Left cardiac atrium (tissue), 4 donors: Measurements from ENCODE around the gene AFAP1L1. TPM values are rescaled to one million over a fixed set of nuclear protein-coding genes. Genes with fewer than 3 reads are reported as not detected.
"Not testable (repeated sequence)": the region's sequence is repeated elsewhere in the genome, so short reads cannot be mapped to it uniquely, and the experiment has no call there.

ENCODE experiments used
- ATAC-seq, 2 donors: fragments of 200-7000 bp; cut with Tn5 transposase; one replicate each; pipeline ENCODE4 v1.9.1; 2020; ENCODE audit warnings: mild to moderate bottlenecking in 2 of 2, moderate library complexity in 2 of 2
- DNase-seq: peaks from one replicate; pipeline ENCODE4 v3.0.0-alpha.2; 2020
- intact Hi-C, 2 donors: fragments of 100-400 bp; cut with DNase I; formaldehyde crosslinking; loops; one replicate each; pipeline versions ENCODE4 v1.14.1 to v1.15.1; 2022 to 2023
- total RNA-seq, 2 donors: library from RNA; stranded (reverse); fragmentation: NEBNext Ultra II Directional; extraction: Animal tissue kit (Norgen Biotek cat#: 25700); gene quantifications; one replicate each; pipeline ENCODE4 v1.2.1, GENCODE V29; 2021
- donor health status: DM: no; HTN: yes; CAD: no.
- donor health status: DM: no; HTN: yes; CAD: no; lungs with severe emphysema.
- donor health status: DM: yes; HTN: yes; CAD: no.
- donor health status: Dilated cardiomyopathy.

Gene AFAP1L1
- total RNA-seq, 2 donors from 2014 or later, result 32.8 to 38.6 TPM

GRCh38 chr5:149376711-149377447 is 105.2 kb downstream of the AFAP1L1 start:
- DNase-seq (no peak), ATAC-seq (no peak)
- intact Hi-C loops, result no loop called here

DNA sequence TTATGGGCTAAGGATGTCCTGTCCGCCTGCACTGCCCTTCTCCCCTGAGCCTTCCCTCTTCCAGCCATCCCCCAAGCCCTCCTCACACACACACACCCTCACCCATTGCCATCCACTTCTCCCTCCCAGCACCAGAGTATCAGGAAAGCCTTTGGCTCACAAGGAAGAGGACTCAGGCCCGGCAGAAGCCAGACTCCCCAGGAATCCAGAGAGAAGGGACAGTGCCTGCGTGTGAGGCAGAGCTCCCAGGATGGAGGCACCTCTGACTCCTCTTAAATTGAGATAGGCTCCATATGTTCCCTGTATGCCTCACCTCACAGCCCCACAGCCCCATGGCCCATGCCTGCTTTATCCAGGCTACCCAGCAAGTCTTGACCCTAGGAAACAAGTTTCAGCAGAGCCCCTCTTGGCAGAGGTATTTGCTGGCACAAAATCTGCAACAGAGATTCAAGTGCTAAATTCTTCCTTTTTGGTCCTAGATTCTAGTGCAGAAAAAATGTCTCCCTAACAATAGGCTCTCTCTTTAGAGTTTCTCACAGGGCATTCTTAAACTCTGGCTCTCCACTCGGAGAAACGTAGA is 106.7 kb downstream of the AFAP1L1 start:
- intact Hi-C loops, result no loop called here
- no peak for ATAC-seq
- no peak for DNase-seq

DNA sequence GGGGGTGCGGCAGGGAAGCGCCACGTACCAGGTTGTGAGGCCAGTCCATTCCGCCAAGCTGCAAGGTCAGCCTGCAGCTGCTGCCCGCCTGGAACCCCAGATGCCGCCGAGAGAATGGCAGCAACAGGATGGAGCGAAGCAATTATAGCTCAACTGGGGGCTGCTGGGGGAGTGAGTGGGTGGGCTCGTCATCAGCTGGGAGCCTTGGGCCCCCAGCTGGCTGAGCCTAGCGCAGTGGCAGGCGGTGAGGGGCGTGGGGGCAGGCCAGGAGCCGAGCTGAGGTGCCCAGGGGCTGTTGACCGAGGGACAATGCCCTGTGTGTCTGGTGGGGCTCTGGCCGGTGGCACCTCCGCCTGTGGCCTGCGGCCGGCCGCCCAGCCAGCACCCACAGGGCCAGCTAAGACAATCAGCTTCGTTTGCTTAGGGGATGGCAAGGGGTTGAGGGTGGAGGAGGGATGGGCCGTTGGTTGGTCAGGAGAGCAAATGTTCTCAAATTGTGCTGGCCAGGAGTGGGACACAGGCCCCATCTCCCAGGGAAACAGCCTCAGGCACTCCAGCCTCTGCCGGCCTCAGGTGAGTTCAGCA is 107.6 kb downstream of the AFAP1L1 start, which contains the start of gene IL17B:
Gene IL17B (minus strand): TSS at position 116 of the 585 bp plus-strand sequence. CDS start 67 bp downstream, at position 49.
- intact Hi-C loops, result no loop called here
- DNase-seq, result no peak
- no peak for ATAC-seq

DNA sequence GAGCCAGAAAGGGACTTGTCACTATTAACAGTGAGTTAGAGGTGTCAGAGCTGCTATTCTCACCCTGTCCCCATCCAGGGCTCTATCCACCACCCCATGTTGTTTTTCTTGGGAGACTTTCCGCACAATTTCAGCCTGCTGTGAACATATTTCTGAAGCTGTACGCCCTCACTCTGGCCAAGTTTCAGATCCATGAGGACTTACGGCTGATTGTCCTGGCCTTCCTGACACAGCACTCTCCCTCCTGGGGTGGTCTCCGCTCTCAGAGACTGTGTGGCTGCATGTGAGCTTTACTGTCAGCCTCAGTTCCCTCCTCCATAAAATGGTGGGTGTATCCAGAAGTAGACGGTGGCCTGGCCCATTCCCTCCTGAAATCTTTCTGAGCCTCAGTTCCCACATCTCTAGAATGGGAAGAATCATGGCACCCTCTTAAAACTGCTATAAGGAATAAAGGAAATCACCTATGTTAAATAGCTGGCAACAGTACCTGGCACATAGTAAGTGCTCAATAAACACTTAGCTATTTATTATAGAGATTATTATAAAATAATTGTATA is 108.2 kb downstream of the AFAP1L1 start:
- DNase-seq, result no peak
- intact Hi-C loops, result loop anchor here (2.0 to 5.0 kb wide), 3 partner anchors 53 to 187 kb away; partner anchors contain the start of gene CSNK1A1 (in 1 of the 2)
- no peak for ATAC-seq

- DNase-seq, result peak; percentile 63
- peak; percentile 21 to 28 for ATAC-seq
These were observed 108.9 kb downstream of the AFAP1L1 start for GRCh38 chr5:149380466-149381121.

DNA sequence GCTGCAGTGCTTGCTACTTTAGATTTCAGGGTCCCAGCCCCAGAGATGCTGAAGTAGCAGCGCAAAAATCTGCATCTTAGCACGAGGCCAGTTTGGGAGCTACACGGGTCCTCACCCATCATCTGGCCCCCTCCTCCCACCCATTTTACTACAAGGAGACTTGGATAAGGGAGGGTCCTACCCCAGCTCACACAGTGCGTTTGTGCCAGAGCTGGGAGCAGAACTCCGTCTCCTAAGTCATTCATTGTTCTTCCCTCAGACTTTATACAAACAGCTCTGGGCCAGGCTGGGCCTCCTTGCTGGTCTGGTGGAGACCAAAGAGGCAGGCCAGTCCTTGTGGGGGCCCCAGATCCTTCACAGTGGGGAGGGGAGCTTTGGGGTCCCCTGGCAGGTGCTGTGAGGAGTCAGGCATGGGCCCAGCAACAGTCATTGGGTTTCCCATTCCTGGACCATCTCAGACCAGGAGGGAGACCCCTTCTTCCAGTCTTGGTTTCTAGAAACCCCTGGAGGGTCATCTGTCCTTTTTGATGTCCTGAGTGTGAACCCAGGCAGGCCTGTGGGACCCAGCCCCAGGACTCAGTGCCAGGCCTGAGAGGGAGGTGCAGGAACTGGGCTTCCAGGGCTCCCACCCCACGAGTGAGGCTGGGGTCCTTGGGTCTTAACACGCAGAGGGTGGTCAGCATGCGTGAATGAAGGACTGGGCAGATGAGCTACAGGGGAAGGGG is 109.8 kb downstream of the AFAP1L1 start:
- intact Hi-C loops, result loop anchor here (2.0 to 5.0 kb wide), 3 partner anchors 51 to 186 kb away; partner anchors contain the start of gene CSNK1A1 (in 1 of the 2)
- ATAC-seq (no peak), DNase-seq (no peak)

More at GRCh38 chr5:149380466-149381121, 108.9 kb downstream of the AFAP1L1 start:
- intact Hi-C loops, result loop anchor here (2.0 to 5.0 kb wide), 3 partner anchors 52 to 187 kb away; partner anchors contain the start of gene CSNK1A1 (in 1 of the 2)

- intact Hi-C loops, result loop anchor here (2.0 to 5.0 kb wide), 4 partner anchors 49 to 185 kb away; partner anchors contain the start of gene CSNK1A1 (in 1 of the 2)
- peak; percentile 76 to 78 for ATAC-seq
- peak; percentile 84 for DNase-seq
These were observed 110.3 kb downstream of the AFAP1L1 start for GRCh38 chr5:149381986-149382338.

DNA sequence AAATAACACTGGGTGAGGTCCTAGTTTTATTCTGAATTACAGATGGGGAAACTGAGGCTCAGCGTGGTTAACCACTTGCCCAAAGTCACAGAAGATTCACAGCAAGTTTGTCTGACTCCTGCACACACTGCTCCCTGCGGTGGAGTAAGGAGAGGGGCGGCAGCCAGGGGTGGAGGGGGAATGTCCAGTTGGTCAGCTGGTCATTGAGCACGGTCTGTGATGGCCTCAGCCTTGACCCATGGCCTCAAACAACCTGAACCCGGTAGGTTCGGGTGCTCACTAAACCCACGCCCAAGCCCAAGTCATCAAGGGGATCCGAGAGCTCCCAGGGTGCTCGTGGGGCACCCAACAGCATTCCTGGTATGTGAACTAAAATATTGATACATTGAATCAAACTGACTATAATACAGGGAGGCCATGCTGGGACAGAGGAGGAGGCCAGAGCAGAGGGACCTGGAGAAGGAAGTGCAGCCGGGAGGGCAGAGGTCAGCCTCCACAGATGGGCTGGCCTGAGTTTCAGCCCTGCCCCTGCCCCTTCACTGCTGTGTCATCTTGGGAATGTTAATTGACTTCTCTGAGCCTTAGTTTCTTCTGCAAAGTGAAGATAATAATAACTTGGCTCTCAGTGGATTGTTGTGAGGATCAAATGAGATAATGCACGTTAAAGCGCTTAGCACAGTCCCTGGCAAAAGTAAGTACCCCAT is 111.0 kb downstream of the AFAP1L1 start:
- no peak for ATAC-seq
- intact Hi-C loops, result loop anchor here in 1 of 2 donors (2.0 to 5.0 kb wide), 3 partner anchors 48 to 185 kb away; partner anchors contain the start of gene CSNK1A1
- no peak for DNase-seq

- DNase-seq (peak; percentile 63), ATAC-seq (peak; percentile 52 to 54)
- intact Hi-C loops, result loop anchor here in 1 of 2 donors (2.0 to 5.0 kb wide), 3 partner anchors 47 to 184 kb away; partner anchors contain the start of gene CSNK1A1
These were observed 111.7 kb downstream of the AFAP1L1 start for GRCh38 chr5:149383399-149383798.

DNA sequence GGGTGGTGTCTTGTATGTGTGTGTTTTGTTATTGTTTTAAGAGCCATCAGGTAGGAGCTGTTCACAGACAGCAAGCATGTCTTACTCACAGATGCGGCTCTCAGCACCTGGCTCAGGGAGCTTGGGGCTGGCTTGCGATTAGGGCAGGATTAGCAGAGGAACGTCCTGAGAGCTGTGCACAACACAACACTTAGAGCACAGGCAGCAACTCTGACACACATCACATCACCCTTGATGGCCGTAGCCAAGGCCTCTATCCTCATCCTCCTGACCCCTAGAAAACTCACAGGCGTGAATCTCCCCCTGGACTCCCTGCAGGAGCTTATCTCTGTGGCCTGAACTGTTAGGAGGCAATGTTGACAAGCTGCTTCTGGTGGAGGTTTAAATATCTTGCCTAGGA is 114.5 kb downstream of the AFAP1L1 start:
- intact Hi-C loops, result no loop called here
- DNase-seq, result no peak
- peak; percentile 38 to 56 for ATAC-seq

DNA sequence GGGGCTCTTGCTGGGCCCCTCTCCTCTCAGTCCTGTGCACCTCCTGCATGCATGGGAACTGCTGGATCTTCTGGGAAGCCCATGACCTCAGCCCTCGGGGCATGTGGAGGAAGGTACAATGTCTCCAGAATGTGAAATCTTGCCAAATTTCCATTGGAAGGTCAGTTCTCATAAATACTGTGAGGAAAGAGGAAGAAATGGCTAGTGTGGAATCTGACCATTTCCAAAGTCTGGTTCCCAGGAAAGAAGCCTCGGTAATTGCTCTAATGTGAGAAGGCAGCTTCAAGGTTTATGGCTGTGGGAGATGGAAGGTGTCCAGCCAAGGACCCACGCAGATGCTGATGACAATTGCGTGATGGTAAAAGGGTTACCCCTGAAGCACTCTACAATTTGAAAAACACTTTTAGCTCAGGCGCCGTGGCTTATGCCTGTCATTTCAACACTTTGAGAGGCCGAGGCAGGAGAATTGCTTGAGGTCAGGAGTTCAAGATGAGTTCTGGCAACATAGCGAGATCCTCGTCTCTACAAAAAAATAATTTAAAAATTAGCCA is 115.5 kb downstream of the AFAP1L1 start:
- DNase-seq, result peak; percentile 51

GRCh38 chr5:149387982-149388381 is 116.3 kb downstream of the AFAP1L1 start:
- ATAC-seq (peak; percentile 13 to 45), DNase-seq (no peak)
- intact Hi-C loops, result loop anchor here in 1 of 2 donors (1.0 kb wide), 1 partner anchor 38 kb away; no protein-coding TSS in a partner anchor

More for the DNA sequence above, 115.5 kb downstream of the AFAP1L1 start:
- peak; percentile 32 to 45 for ATAC-seq
- intact Hi-C loops, result loop anchor here in 1 of 2 donors (1.0 kb wide), 1 partner anchor 39 kb away; no protein-coding TSS in a partner anchor

DNA sequence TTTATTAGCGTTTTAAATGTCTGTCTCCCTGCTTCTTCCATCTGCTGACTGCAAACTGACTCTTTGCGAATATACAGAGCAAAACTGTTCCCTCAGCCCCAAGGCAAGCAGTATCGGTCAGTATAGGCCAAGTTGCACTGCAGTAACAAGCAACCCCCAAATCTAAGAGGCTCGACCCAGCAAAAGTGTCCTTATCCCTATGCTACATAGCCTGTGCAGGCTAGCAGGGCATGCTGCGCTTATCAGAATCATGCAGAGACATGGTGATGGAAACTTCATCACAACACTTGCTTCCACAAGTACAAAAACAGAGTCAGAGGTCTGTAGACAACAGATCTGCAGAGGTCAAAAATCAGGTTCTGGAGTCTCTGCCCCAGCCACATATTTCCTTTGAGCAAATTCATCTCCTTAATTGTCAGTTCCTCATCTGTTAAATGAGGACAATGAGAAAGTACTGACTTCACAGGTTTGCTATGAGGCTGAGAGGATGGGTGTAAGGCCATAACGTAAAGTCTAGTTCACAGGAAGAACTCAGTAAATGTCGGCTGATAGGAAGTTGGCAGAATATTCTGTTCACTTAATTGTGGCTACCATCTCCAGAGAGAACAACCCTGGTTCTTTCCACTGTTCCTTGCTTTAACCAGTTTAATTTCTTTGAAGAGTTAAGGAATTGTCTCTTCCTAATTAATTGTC is 117.0 kb downstream of the AFAP1L1 start:
- intact Hi-C loops, result no loop called here
- ATAC-seq (no peak), DNase-seq (no peak)

DNA sequence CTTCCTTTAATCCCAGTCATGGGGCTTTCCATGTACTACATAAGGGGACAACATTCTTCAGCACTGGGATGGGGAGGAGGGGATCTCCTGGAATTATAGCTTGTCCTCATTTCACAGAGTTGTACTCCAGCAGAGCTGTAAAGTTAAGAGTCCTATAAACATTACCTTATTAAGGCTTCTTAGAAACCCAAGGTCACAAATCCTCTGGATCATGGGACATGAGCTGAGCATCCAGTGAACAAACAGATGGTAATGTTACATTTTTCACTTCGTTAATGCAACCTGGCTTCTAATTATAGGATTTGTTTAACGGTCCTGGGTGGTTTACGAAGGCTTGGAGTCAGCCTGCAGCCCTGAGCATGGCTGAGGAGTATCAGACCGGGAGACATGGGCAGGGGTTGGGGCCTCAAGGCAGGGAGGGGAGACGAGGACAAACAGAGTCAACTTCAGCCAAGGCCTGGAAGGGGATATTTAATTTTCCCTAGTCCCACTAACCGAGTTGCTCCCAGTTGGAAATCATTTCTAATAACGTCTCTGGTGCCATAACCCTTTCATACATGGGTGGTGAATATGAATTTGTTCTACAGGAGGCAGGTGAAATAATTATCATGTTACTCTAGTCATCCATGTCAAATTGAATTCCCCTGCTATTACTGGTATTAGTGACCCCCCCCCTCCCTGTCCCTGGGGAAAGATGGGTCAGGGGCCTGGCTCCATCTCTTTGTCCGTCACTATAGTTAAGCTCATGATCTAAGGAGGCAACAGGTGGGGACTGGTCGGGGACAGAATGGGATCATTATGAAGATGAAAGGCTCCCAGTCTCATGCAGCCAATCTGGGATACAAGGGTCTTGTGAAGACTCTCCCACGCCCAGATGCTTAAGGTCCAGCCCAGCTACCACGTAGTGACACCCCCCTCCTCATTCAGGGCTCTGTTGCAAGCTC is 118.2 kb downstream of the AFAP1L1 start:
- no peak for ATAC-seq
- DNase-seq, result no peak
- intact Hi-C loops, result no loop called here

GRCh38 chr5:149391076-149391475 is 119.4 kb downstream of the AFAP1L1 start:
- DNase-seq, ATAC-seq, intact Hi-C loops: not testable (repeated sequence)
